HEK293T (cell line): ENCODE data around the gene EIF2B1.

Experiments
- ARNT ChIP-seq: fragments of 450-650 bp; IDR thresholded peaks from 2 replicates; pipeline ENCODE4 v1.6.1; 2017; ENCODE audit warnings: mild to moderate bottlenecking
- FOXA1 ChIP-seq: fragments of 450-650 bp; IDR thresholded peaks from 2 replicates; pipeline ENCODE4 v1.6.1; 2016; ENCODE audit warnings: mild to moderate bottlenecking
- FOXM1 ChIP-seq: fragments of 450-650 bp; IDR thresholded peaks from 2 replicates; pipeline ENCODE4 v1.6.1; 2017; ENCODE audit warnings: mild to moderate bottlenecking, borderline replicate concordance
- LEF1 ChIP-seq: fragments of 450-650 bp; IDR thresholded peaks from 2 replicates; pipeline ENCODE4 v1.6.1; 2017; ENCODE audit warnings: mild to moderate bottlenecking, borderline replicate concordance

DNA sequence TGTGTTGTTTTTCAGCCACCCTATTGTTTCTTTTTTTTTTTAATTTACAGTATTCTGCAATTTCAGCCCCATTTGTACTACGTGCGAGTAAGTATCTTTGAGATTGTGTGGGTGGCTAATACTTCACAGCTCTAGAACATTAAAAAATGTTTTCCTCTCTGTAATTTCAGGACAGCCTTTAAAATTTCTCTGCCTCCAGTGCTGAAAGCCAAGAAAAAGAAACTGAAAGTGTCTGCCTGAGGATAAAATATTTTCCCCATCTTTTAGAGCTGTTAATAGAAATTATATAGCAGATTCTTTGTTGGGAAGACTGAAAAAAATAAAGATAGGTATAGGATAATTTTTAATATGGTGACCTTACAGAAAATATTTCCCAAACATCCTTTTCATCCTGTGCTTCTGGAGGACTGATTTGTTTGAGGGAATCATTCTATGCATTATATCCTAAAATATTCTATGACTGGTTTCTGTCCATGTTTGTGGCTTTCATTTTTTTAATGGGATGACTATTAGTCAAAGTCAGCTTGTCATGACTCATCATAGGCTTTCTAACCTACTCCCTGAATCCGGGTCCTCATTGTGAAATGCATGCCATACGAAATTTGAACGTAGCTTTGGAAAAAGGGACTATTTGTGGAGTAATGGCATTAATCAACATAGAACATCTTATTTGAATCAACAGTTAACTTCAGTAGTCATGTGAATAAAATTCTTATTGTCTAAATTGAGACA is 26.7 kb upstream of the EIF2B1 start:
- TF ChIP-seq FOXA1 (no peak), FOXM1 (no peak), ARNT (no peak), LEF1 (no peak)
